ENCODE results near the gene DBNDD2.

- TF ChIP-seq EZH2 (IDR thresholded peaks at IDR 0.05; ENCODE audit: borderline replicate concordance, low read depth, low read length, poor library complexity, severe bottlenecking): no peak
- no peak for TF ChIP-seq CTCF (conservative IDR thresholded peaks at IDR 0.05; ENCODE audit: low read depth, low read length)
Observed at GRCh38 chr20:45413479-45413878, 5.4 kb downstream of the DBNDD2 start.
